Measurements from ENCODE around the gene CDYL. TPM values are rescaled to one million over a fixed set of nuclear protein-coding genes. Genes with fewer than 3 reads are reported as not detected.

CDYL gene
- total and polyA plus RNA-seq, 2 donors: 21.4 to 38.2 TPM

GRCh38 chr6:4801491-4802110 is 25.4 kb downstream of the CDYL start:
- DNase-seq (ENCODE audit: extremely low spot score): no peak
- 75% methylated on average over 3 of the region's 3 CpGs for WGBS
- Histone ChIP-seq H3K27ac (ENCODE audit: low read depth) (no peak overlapping the region), H3K36me3 (ENCODE audit: insufficient read depth) (no peaks in the 10 kb centered on the region), H3K4me3 (ENCODE audit: low read depth, low read length) (no peak overlapping the region), H3K4me1 (ENCODE audit: insufficient read depth) (no peaks in the 10 kb centered on the region)

GRCh38 chr6:4802312-4802935 is 26.2 kb downstream of the CDYL start:
- 89% methylated on average over 4 of the region's 4 CpGs for WGBS
- Histone ChIP-seq H3K4me1 (ENCODE audit: insufficient read depth) (no peaks in the 10 kb centered on the region), H3K27ac (ENCODE audit: low read depth) (no peak overlapping the region), H3K36me3 (ENCODE audit: insufficient read depth) (no peaks in the 10 kb centered on the region), H3K4me3 (ENCODE audit: low read depth, low read length) (no peak overlapping the region)
- DNase-seq (ENCODE audit: extremely low spot score): no peak

GRCh38 chr6:4803343-4803744 is 27.1 kb downstream of the CDYL start:
- DNase-seq (ENCODE audit: extremely low spot score): no peak
- Histone ChIP-seq H3K4me1 (ENCODE audit: insufficient read depth) (no peaks in the 10 kb centered on the region), H3K36me3 (ENCODE audit: insufficient read depth) (no peaks in the 10 kb centered on the region), H3K4me3 (ENCODE audit: low read depth, low read length) (no peak overlapping the region), H3K27ac (ENCODE audit: low read depth) (no peak overlapping the region)
- WGBS: 45% methylated on average over 5 of the region's 5 CpGs

- DNase-seq (ENCODE audit: extremely low spot score): no peak
- Histone ChIP-seq H3K4me3 (ENCODE audit: low read depth, low read length) (no peak overlapping the region), H3K27ac (ENCODE audit: low read depth) (no peak overlapping the region), H3K4me1 (ENCODE audit: insufficient read depth) (no peaks in the 10 kb centered on the region), H3K36me3 (ENCODE audit: insufficient read depth) (no peaks in the 10 kb centered on the region)
- WGBS: 89% methylated on average over 6 of the region's 6 CpGs
Observed at GRCh38 chr6:4804095-4804494, 27.9 kb downstream of the CDYL start.

GRCh38 chr6:4805553-4806336 is 29.5 kb downstream of the CDYL start:
- no peaks in the 10 kb centered on the region for H3K36me3 ChIP-seq (ENCODE audit: insufficient read depth)
- DNase-seq (ENCODE audit: extremely low spot score): no peak
- H3K4me3 ChIP-seq (ENCODE audit: low read depth, low read length): no peak overlapping the region
- WGBS: 78% methylated on average over 18 of the region's 18 CpGs
- no peak overlapping the region for H3K27ac ChIP-seq (ENCODE audit: low read depth)
- no peaks in the 10 kb centered on the region for H3K4me1 ChIP-seq (ENCODE audit: insufficient read depth)

- Histone ChIP-seq H3K36me3 (ENCODE audit: insufficient read depth) (no peaks in the 10 kb centered on the region), H3K4me1 (ENCODE audit: insufficient read depth) (no peaks in the 10 kb centered on the region), H3K27ac (ENCODE audit: low read depth) (no peak overlapping the region), H3K4me3 (ENCODE audit: low read depth, low read length) (no peak overlapping the region)
- DNase-seq (ENCODE audit: extremely low spot score): no peak
- 60% methylated on average over 7 of the region's 7 CpGs for WGBS
Observed at GRCh38 chr6:4806337-4806725, 30.1 kb downstream of the CDYL start.

- H3K36me3 ChIP-seq (ENCODE audit: insufficient read depth): no peaks in the 10 kb centered on the region
- H3K27ac ChIP-seq (ENCODE audit: low read depth): no peak overlapping the region
- H3K4me1 ChIP-seq (ENCODE audit: insufficient read depth): no peaks in the 10 kb centered on the region
- no peak overlapping the region for H3K4me3 ChIP-seq (ENCODE audit: low read depth, low read length)
- WGBS: 78% methylated on average over 9 of the region's 9 CpGs
- no peak for DNase-seq (ENCODE audit: extremely low spot score)
Observed at GRCh38 chr6:4806791-4807190, 30.6 kb downstream of the CDYL start.

- no peak for DNase-seq (ENCODE audit: extremely low spot score)
- H3K27ac ChIP-seq (ENCODE audit: low read depth): no peak overlapping the region
- 85% methylated on average over 6 of the region's 6 CpGs for WGBS
- no peaks in the 10 kb centered on the region for H3K4me1 ChIP-seq (ENCODE audit: insufficient read depth)
- H3K4me3 ChIP-seq (ENCODE audit: low read depth, low read length): no peak overlapping the region
- no peaks in the 10 kb centered on the region for H3K36me3 ChIP-seq (ENCODE audit: insufficient read depth)
Observed at GRCh38 chr6:4808396-4808795, 32.2 kb downstream of the CDYL start.

GRCh38 chr6:4809999-4810918 is 34.1 kb downstream of the CDYL start:
- WGBS: 83% methylated on average over 5 of the region's 5 CpGs
- no peak for DNase-seq (ENCODE audit: extremely low spot score)
- no peaks in the 10 kb centered on the region for H3K4me1 ChIP-seq (ENCODE audit: insufficient read depth)

GRCh38 chr6:4812068-4812467 is 35.9 kb downstream of the CDYL start:
- Histone ChIP-seq H3K27ac (ENCODE audit: low read depth) (no peak overlapping the region), H3K36me3 (ENCODE audit: insufficient read depth) (no peaks in the 10 kb centered on the region), H3K4me3 (ENCODE audit: low read depth, low read length) (no peak overlapping the region), H3K4me1 (ENCODE audit: insufficient read depth) (no peaks in the 10 kb centered on the region)
- DNase-seq (ENCODE audit: extremely low spot score): no peak
- WGBS: 81% methylated on average over 4 of the region's 4 CpGs

More at GRCh38 chr6:4809999-4810918, 34.1 kb downstream of the CDYL start:
- H3K27ac ChIP-seq (ENCODE audit: low read depth): no peak overlapping the region
- H3K36me3 ChIP-seq (ENCODE audit: insufficient read depth): no peaks in the 10 kb centered on the region
- H3K4me3 ChIP-seq (ENCODE audit: low read depth, low read length): no peak overlapping the region

- no peak for DNase-seq (ENCODE audit: extremely low spot score)
- no peak overlapping the region for H3K27ac ChIP-seq (ENCODE audit: low read depth)
- no peaks in the 10 kb centered on the region for H3K4me1 ChIP-seq (ENCODE audit: insufficient read depth)
- 97% methylated on average over 8 of the region's 8 CpGs for WGBS
- H3K4me3 ChIP-seq (ENCODE audit: low read depth, low read length): no peak overlapping the region
- H3K36me3 ChIP-seq (ENCODE audit: insufficient read depth): no peaks in the 10 kb centered on the region
Observed at GRCh38 chr6:4813055-4813454, 36.9 kb downstream of the CDYL start.

- H3K27ac ChIP-seq (ENCODE audit: low read depth): no peak overlapping the region
- no peak for DNase-seq (ENCODE audit: extremely low spot score)
- H3K36me3 ChIP-seq (ENCODE audit: insufficient read depth): no peaks in the 10 kb centered on the region
- H3K4me3 ChIP-seq (ENCODE audit: low read depth, low read length): no peak overlapping the region
- H3K4me1 ChIP-seq (ENCODE audit: insufficient read depth): no peaks in the 10 kb centered on the region
Observed at GRCh38 chr6:4814212-4814611, 38.0 kb downstream of the CDYL start.

- Histone ChIP-seq H3K27ac (ENCODE audit: low read depth) (no peak overlapping the region), H3K4me1 (ENCODE audit: insufficient read depth) (no peaks in the 10 kb centered on the region), H3K36me3 (ENCODE audit: insufficient read depth) (no peaks in the 10 kb centered on the region), H3K4me3 (ENCODE audit: low read depth, low read length) (no peak overlapping the region)
- no peak for DNase-seq (ENCODE audit: extremely low spot score)
- WGBS: 64% methylated on average over 2 of the region's 2 CpGs
Observed at GRCh38 chr6:4814987-4815386, 38.8 kb downstream of the CDYL start.
